BLaER1 (cell line): ENCODE data around the gene OXER1.

Experiments used
- H3K27ac ChIP-seq: shearing (Covaris generic); formaldehyde crosslinking; 2 replicates; pipeline ENCODE4 v1.8.1; 2022
- H3K27me3 ChIP-seq: shearing (Covaris generic); formaldehyde crosslinking; 2 replicates; pipeline ENCODE4 v1.8.1; 2022
- H3K36me3 ChIP-seq: shearing (Covaris generic); formaldehyde crosslinking; 2 replicates; pipeline ENCODE4 v1.8.1; 2022
- H3K4me1 ChIP-seq: shearing (Covaris generic); formaldehyde crosslinking; 2 replicates; pipeline ENCODE4 v1.8.1; 2022
- H3K4me2 ChIP-seq: shearing (Covaris generic); formaldehyde crosslinking; 2 replicates; pipeline ENCODE4 v1.8.1; 2022
- H3K4me3 ChIP-seq: shearing (Covaris generic); formaldehyde crosslinking; 2 replicates; pipeline ENCODE4 v1.8.1; 2022
- H3K9ac ChIP-seq: shearing (Covaris generic); formaldehyde crosslinking; 2 replicates; pipeline ENCODE4 v1.8.1; 2022
- H3K9me3 ChIP-seq: shearing (Covaris generic); formaldehyde crosslinking; 2 replicates; pipeline ENCODE4 v1.8.1; 2022
- H4K20me1 ChIP-seq: shearing (Covaris generic); formaldehyde crosslinking; 2 replicates; pipeline ENCODE4 v1.8.1; 2022
- Cebpa-rat ChIP-seq: shearing (Covaris generic); IDR thresholded peaks from 2 replicates; pipeline ENCODE4 v1.8.1; 2022

Gene OXER1

DNA sequence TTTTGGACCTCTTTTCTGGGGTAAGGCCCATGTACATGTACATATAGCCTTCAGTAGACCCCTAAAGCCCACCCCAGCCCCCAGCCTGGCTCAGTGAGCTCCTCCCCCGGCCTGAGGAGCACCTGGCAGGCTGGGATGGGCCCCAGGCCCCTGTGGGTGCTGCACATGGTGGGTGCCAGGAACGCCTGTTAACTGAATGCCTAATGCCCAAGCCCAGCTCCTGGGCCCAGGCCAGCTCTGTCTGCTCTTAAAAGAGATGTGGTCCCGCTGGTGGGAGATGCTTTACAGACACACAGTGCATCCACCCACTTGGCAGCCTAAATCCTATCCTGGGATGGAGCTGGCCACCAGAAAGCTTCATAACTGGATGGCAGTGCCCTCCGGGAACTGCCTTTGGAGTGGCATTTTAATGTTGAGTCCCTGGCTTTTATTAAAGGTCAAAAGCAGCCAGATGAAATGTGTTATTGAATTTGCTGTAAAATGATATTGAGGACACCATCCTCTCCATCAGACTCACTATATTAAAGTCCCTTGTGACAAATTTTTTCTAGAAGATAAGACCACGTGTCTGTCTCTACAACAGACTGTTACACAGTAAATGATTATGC is 7.7 kb upstream of the OXER1 start:
- no peak overlapping the region for H3K4me2 ChIP-seq
- no peak overlapping the region for H3K27ac ChIP-seq
- no peak for TF ChIP-seq Cebpa-rat
- H3K9me3 ChIP-seq = peaks cover under 1% of the 10 kb centered on the region; the same call in 1 of the 2 replicates
- H3K4me3 ChIP-seq = no peak overlapping the region
- H3K4me1 ChIP-seq = peaks cover 24% of the 10 kb centered on the region
- H4K20me1 ChIP-seq = no peaks in the 10 kb centered on the region
- no peaks in the 10 kb centered on the region for H3K27me3 ChIP-seq
- H3K9ac ChIP-seq = no peak overlapping the region
- H3K36me3 ChIP-seq = no peaks in the 10 kb centered on the region

DNA sequence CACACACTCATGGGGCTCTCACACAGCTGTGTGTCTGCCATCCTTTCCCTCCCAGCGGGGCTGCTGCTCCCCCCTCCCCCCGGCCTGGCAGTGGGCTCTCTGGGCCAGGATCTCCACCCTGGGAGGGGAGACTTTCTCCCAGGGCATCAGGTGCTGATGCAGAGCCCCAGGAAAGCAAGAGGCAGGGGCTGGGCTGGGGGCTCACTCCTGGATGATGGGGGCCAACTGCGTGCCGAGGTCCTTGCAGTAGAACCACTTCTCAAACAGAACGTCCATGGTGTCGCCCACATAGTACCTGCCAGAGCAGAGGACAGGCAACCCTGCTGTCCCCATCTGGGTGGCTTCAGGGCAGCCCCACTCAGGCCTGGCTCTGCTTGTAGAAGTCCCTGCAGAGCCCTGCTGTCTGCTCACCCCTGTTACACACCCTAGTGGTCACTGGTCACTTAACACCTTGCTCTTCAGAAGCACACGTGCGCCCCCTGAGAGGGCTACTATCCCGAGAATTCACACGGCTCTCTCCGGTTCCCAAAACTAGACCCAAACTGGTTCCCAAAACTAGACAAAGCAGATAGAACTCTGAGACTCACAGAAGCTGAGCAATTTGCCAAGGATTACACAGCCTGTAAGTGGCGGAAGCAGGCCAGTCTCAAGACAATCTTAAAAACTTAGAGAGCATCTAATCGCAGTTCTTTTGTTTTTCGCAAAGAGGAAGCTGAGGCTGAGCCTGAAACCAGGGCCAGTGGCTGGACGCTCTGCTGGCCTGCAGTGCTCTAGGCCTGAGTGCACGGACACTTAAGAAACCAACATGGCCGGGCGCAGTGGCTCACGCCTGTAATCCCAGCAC is 6.6 kb upstream of the OXER1 start:
- peaks cover 20% of the 10 kb centered on the region for H3K4me1 ChIP-seq

DNA sequence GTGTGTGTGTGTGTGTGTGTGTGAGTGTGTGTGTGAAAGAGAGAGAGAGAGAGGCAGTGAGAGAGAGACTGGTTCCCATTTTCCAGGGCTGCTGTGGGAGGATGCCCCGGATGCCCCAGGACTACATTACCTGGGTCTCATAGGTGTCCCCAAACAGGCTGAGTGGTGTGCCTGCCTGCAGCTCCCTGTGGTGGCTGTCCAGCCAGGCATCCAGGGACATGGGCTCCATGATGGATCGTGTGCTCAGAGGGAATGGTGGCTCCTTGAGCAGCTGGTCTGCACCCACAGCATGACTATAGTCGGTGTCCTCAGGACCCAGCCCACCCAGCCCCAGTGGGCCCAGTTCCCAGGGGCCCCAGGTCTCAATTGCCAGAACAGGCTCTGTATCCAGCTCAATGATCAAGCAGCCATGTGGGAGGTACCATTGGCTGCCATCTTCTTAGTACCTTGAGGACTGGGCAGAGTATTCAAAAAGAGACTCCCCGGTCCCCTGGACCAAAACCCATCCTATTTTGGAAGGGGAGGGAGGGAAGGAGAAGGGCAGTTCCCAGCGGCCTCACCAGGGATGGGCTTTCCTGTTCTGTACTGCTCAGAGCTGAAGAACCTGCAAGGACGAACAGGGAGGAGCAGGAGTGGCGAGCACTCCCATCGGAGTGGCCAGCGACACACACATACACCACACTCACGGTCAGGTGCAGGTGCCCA is 5.8 kb upstream of the OXER1 start:
- no peaks in the 10 kb centered on the region for H3K27me3 ChIP-seq
- no peak overlapping the region for H3K4me2 ChIP-seq
- H3K27ac ChIP-seq = no peak overlapping the region
- no peak overlapping the region for H3K4me3 ChIP-seq
- peaks cover 13% of the 10 kb centered on the region for H3K4me1 ChIP-seq
- no peak for TF ChIP-seq Cebpa-rat
- no peak overlapping the region for H3K9ac ChIP-seq
- H4K20me1 ChIP-seq = no peaks in the 10 kb centered on the region
- H3K9me3 ChIP-seq = no peaks in the 10 kb centered on the region
- H3K36me3 ChIP-seq = no peaks in the 10 kb centered on the region

More for the DNA sequence above, 6.6 kb upstream of the OXER1 start:
- TF ChIP-seq Cebpa-rat = no peak
- Histone ChIP-seq H3K4me2 (no peak overlapping the region), H3K27me3 (no peaks in the 10 kb centered on the region), H3K4me3 (no peak overlapping the region), H4K20me1 (no peaks in the 10 kb centered on the region), H3K9ac (no peak overlapping the region), H3K27ac (no peak overlapping the region), H3K9me3 (no peaks in the 10 kb centered on the region), H3K36me3 (no peaks in the 10 kb centered on the region)

DNA sequence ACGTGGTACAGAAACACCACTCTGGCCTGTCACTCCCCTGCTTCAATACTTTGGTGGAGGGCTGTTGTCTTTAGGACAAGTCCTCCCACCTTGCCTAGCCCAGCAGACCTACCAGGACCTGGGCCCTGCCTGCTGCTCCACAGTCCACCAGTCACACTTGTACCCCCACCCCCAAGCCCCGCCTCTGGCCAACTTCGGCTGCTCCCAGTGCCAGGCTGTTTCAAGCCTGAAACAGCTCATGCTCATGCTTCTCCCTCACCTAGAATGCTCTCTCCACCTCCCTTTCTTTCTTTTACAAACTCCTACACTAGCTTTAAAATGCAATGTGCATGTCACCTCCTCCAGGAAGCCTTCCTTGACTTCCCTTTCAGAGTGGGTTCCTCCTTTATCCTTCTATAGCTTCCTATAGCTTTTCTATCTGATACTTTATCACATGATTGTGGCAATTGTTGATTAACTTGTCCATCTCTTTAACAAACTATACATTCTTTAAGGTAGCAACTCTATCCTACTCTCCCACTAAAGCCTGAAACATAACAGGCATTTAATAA is 4.8 kb upstream of the OXER1 start:
- H4K20me1 ChIP-seq = no peaks in the 10 kb centered on the region
- peaks cover 11% of the 10 kb centered on the region; the same call in 1 of the 2 replicates for H3K4me1 ChIP-seq
- no peak overlapping the region for H3K4me2 ChIP-seq
- H3K27me3 ChIP-seq = no peaks in the 10 kb centered on the region
- H3K4me3 ChIP-seq = no peak overlapping the region
- no peaks in the 10 kb centered on the region for H3K9me3 ChIP-seq
- peaks cover 1% of the 10 kb centered on the region; the same call in 1 of the 2 replicates for H3K36me3 ChIP-seq
- H3K27ac ChIP-seq = no peak overlapping the region
- H3K9ac ChIP-seq = no peak overlapping the region
- no peak for TF ChIP-seq Cebpa-rat

DNA sequence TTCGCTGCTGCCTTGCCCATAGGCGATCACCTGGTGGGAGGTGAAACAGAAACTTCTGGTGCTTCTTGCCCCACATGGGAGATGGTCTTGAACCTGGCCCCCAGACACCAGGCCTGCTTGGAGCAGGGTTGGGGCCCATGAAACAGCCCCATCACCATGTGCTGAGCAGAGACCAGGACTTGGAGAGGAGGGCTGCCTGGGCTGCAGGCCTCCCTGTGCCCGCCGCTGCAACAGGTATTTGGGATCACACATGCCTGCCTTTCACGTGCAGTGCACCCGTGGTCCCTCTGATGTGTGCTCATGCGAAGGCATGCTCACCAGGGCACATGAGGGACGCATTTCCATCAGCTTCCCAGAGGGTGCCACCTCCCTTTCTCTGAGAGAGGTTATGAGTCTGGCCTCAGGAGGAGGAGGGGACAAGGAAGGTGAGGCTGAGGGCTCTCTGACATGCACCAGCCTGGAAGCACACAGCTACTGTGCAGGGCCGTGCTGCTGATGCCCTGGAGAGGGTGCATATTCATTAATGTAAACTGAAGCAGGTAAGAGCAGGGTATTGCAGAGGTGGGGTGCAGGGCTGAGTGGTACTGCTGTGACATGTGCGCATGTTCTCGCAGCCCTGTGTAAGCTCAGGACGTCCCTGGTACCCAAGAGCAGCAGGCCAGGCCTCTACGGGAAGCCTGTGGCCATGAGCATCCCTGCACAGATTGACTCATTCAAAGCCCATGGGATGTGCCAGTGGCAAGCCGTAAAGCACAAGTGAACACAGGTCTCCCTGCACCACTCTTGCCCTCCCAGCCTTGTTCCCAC is 4.2 kb upstream of the OXER1 start:
- TF ChIP-seq Cebpa-rat = no peak
- no peak overlapping the region for H3K27ac ChIP-seq

DNA sequence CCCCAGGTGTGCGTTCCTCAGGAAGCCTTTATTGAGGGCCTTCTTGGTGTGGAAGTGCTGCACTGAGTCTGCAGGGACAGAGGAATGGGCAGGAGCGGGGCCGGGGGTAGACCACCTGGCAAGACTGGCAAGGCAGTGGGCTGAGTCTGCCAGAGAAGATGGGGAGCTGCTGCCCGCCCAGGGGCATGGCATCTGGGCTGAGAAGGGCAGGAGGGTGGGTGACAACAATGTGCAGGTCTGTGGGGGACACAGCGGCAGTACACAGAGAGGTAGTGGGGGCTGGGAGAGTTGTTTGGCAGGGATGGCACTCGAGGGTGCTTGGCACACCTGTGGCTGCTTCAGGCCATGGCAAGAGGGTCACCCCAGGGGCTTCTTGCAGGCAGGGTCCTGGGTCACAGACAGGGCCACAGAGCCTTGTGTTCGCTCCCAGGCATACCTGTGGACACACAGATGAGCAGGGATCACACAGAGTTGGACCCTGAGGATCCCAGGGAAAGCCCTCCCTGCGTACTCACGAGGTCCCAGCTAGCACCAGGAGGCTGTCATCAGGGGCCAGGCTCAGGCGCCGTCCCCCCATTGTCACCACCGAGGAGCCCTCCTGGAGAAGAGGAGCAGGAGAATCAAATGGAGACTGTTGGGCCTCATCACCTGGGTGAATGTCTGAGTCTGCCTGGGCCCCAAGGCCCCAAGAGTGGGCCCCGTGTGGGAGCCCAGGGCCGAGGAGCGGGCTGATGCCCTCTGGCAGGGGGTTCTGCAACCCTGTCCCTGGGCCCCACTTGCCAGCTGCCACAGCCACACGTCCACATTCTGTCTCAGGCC is 3.4 kb upstream of the OXER1 start:
- H3K4me1 ChIP-seq = peaks cover 12% of the 10 kb centered on the region; the same call in 1 of the 2 replicates
- H3K27me3 ChIP-seq = no peaks in the 10 kb centered on the region
- no peak overlapping the region for H3K9ac ChIP-seq
- no peak for TF ChIP-seq Cebpa-rat
- no peak overlapping the region for H3K27ac ChIP-seq
- H3K4me2 ChIP-seq = no peak overlapping the region
- peaks cover 15% of the 10 kb centered on the region; the same call in 1 of the 2 replicates for H3K36me3 ChIP-seq
- no peak overlapping the region for H3K4me3 ChIP-seq
- no peaks in the 10 kb centered on the region for H4K20me1 ChIP-seq
- H3K9me3 ChIP-seq = no peaks in the 10 kb centered on the region

More for the DNA sequence above, 4.2 kb upstream of the OXER1 start:
- H3K4me2 ChIP-seq = no peak overlapping the region
- H3K9me3 ChIP-seq = no peaks in the 10 kb centered on the region
- H4K20me1 ChIP-seq = no peaks in the 10 kb centered on the region
- peaks cover 8% of the 10 kb centered on the region; the same call in 1 of the 2 replicates for H3K36me3 ChIP-seq
- H3K9ac ChIP-seq = no peak overlapping the region
- no peak overlapping the region for H3K4me3 ChIP-seq
- H3K27me3 ChIP-seq = no peaks in the 10 kb centered on the region
- peaks cover 12% of the 10 kb centered on the region; the same call in 1 of the 2 replicates for H3K4me1 ChIP-seq

DNA sequence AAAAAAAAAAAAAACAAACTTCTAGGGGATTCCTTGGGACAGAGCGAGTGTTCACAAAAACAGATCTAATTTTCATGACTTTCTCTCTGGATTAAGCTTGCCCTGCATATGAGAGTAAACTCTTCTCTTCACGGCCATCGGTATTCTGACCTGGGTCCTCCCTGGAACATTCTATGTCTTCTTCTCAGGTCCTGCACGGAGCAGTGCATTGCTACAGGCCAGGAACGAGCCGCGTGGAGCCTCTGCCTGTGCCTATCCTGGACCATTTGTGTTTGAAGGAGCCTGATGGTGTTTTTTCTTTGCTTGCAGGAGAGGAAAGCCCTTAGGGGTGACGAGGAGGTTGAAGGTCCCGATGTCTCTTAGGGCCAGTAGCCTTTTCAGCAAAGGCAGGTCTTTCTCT is 1.8 kb upstream of the OXER1 start:
- H3K27me3 ChIP-seq = no peaks in the 10 kb centered on the region
- H3K27ac ChIP-seq = no peak overlapping the region
- H3K4me1 ChIP-seq = peaks cover 12% of the 10 kb centered on the region; the same call in 1 of the 2 replicates
- no peak overlapping the region for H3K4me3 ChIP-seq
- no peaks in the 10 kb centered on the region for H3K9me3 ChIP-seq
- no peaks in the 10 kb centered on the region for H4K20me1 ChIP-seq
- H3K9ac ChIP-seq = no peak overlapping the region
- no peak for TF ChIP-seq Cebpa-rat
- H3K4me2 ChIP-seq = no peak overlapping the region
- H3K36me3 ChIP-seq = peaks cover 16% of the 10 kb centered on the region; the same call in 1 of the 2 replicates

DNA sequence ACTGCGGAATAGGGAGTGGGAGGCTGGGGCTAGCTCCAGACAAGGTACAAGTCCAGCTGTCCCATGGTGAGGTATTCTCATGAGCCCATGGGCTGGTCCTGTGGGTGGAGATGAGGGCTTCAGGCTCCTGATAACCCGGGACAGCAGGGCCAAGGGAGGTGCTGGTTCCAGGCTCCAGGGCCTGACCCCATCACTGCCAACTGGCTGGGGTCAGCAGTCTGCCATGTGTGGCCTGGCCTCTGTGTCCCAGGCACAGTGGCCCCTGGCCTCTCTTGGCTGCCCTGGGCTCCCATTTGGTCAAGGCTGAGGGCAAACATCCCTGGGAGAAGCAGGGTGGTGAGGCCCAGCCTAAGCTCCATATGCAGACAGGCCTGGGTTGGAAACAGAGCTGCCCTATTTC is 966 bp upstream of the OXER1 start:
- H3K9me3 ChIP-seq = no peaks in the 10 kb centered on the region
- H3K27ac ChIP-seq = no peak overlapping the region
- no peak overlapping the region for H3K9ac ChIP-seq
- H3K4me3 ChIP-seq = no peak overlapping the region
- H3K4me1 ChIP-seq = peaks cover 12% of the 10 kb centered on the region; the same call in 1 of the 2 replicates
- H3K27me3 ChIP-seq = no peaks in the 10 kb centered on the region
- H3K4me2 ChIP-seq = no peak overlapping the region
- TF ChIP-seq Cebpa-rat = no peak
- no peaks in the 10 kb centered on the region for H4K20me1 ChIP-seq
- peaks cover 21% of the 10 kb centered on the region; the same call in 1 of the 2 replicates for H3K36me3 ChIP-seq
